ENCODE results near the gene NRBP1.

DNA sequence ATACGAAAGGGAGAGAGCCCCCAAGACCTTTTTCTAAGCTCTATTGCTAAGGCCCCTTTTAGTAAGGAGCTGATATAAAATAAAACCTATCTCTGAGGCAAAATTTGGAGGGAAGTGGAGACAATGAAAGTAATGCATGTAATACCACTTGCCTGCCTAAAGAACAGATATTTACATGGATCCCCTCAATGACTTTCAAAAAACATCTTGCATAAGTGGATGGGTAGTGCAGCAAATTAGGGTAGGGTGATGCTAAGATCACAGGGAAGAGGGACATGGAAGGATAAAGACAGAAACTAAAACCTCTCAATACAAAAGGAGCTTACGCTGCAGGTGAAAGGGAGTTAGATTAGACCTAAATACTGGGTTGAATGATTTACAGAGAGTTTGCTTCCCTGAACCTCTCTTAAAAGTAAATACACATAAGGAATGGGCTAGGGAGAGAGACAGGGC lies 49.0 kb upstream of the NRBP1 start:
- TF ChIP-seq, protein P1, sequence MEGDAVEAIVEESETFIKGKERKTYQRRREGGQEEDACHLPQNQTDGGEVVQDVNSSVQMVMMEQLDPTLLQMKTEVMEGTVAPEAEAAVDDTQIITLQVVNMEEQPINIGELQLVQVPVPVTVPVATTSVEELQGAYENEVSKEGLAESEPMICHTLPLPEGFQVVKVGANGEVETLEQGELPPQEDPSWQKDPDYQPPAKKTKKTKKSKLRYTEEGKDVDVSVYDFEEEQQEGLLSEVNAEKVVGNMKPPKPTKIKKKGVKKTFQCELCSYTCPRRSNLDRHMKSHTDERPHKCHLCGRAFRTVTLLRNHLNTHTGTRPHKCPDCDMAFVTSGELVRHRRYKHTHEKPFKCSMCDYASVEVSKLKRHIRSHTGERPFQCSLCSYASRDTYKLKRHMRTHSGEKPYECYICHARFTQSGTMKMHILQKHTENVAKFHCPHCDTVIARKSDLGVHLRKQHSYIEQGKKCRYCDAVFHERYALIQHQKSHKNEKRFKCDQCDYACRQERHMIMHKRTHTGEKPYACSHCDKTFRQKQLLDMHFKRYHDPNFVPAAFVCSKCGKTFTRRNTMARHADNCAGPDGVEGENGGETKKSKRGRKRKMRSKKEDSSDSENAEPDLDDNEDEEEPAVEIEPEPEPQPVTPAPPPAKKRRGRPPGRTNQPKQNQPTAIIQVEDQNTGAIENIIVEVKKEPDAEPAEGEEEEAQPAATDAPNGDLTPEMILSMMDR (conservative IDR thresholded peaks at IDR 0.05; ENCODE audit: low read depth, low read length) = no peak
- TF ChIP-seq POLR2A (IDR thresholded peaks at IDR 0.05; ENCODE audit: low read depth, low read length) (no peak), CEBPB (IDR thresholded peaks at IDR 0.05; ENCODE audit: low read depth, low read length) (no peak), MAZ (IDR thresholded peaks at IDR 0.05; ENCODE audit: borderline replicate concordance, low read depth, low read length) (no peak), SMC3 (IDR thresholded peaks at IDR 0.05; ENCODE audit: low read depth, low read length) (no peak), RAD21 (IDR thresholded peaks at IDR 0.05; ENCODE audit: low read length) (no peak)

Measured in IMR-90 (cell line).